Gastroesophageal sphincter (tissue), 4 donors: ENCODE data around the gene PARD3B. TPM values are rescaled to one million over a fixed set of nuclear protein-coding genes. Genes with fewer than 3 reads are reported as not detected.

Source experiments
- ATAC-seq: fragments of 150-250 bp; one replicate; pipeline ENCODE4 v1.9.1; 2016; ENCODE audit warnings: mild to moderate bottlenecking, moderate library complexity
- H3K27ac ChIP-seq, 4 donors: fragments of 200-600 bp; sonication (generic) in 3 of 4; 1 replicate in 3 of 4; 2 replicates in 1 of 4; pipeline ENCODE4 v1.5.1; 2016 to 2019
- H3K27me3 ChIP-seq: fragments of 200-600 bp; sonication (generic); one replicate; pipeline ENCODE4 v1.5.1; 2019
- H3K36me3 ChIP-seq, 2 donors: fragments of 200-600 bp; sonication (generic); one replicate each; pipeline ENCODE4 v1.5.1; 2019; ENCODE audit warnings: control low read depth in 1 of 2
- H3K4me1 ChIP-seq, 3 donors: fragments of 200-600 bp; sonication (generic); 1 replicate in 2 of 3; 2 replicates in 1 of 3; pipeline ENCODE4 v1.5.1; 2016 to 2019; ENCODE audit warnings: control low read depth in 2 of 3
- H3K4me3 ChIP-seq, 2 donors: fragments of 200-600 bp; sonication (generic); one replicate each; pipeline ENCODE4 v1.5.1; 2019; ENCODE audit warnings: mild to moderate bottlenecking in 1 of 2, moderate library complexity in 1 of 2
- H3K9me3 ChIP-seq, 3 donors: fragments of 200-600 bp; sonication (generic); one replicate each; pipeline ENCODE4 v1.5.1; 2017 to 2019; ENCODE audit warnings: control low read depth in 2 of 3
- CTCF ChIP-seq, 4 experiments: fragments of 200-600 bp in 2 of 4; fragments of 450-650 bp in 2 of 4; sonication (generic) in 1 of 4; IDR thresholded peaks; one replicate each; pipeline ENCODE4 v1.5.1; 2017 to 2019; ENCODE audit warnings: antibody characterized with exemption in 4 of 4, mild to moderate bottlenecking in 2 of 4, moderate library complexity in 2 of 4
- EP300 ChIP-seq: sonication (generic); formaldehyde crosslinking; IDR thresholded peaks from one replicate; pipeline ENCODE4 v1.6.1; 2017; ENCODE audit warnings: antibody characterized with exemption, mild to moderate bottlenecking
- POLR2A ChIP-seq, 2 donors: fragments of 450-650 bp; IDR thresholded peaks; one replicate each; pipeline ENCODE4 v1.6.1; 2017; ENCODE audit warnings: antibody characterized with exemption in 2 of 2, mild to moderate bottlenecking in 2 of 2, moderate library complexity in 1 of 2
- POLR2AphosphoS5 ChIP-seq: sonication (generic); formaldehyde crosslinking; IDR thresholded peaks from one replicate; pipeline ENCODE4 v1.6.1; 2017; ENCODE audit warnings: antibody characterized with exemption
- WGBS, 2 donors: methylation state at CpG; one replicate each; pipeline ENCODE4 v1.1.5; 2018; ENCODE audit warnings: low coverage in 1 of 2; 5-methylcytosine and 5-hydroxymethylcytosine counted together
- total RNA-seq, 4 donors: library from RNA; depleted of rRNA; stranded (reverse); fragments of >200 nt; gene quantifications; one replicate each; pipeline ENCODE4 v1.1.0, GENCODE V29; 2016

PARD3B gene
- total RNA-seq, 4 donors from 2014 or later = 29.6 to 42.2 (median 41.0) TPM

DNA sequence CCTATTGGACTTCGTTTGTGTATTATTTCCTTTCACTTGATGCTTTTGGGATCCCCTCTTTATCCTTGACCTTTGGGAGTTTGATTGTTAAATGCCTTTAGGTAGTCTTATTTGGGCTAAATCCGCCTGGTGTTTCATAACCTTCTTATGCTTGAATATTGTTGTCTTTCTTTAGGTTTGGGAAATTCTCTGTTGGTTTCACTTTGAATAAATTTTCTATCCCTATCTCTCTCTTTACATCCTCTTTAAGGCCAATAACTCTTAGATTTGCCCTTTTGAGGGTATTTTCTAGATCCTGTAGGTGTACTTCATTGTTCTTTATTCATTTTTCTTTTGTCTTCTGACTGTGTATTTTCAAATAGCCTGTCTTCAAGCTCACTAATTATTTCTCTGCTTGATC is 354.7 kb downstream of the PARD3B start:
- TF ChIP-seq POLR2AphosphoS5 (no peak), EP300 (no peak), POLR2A (IDR thresholded peaks at IDR 0.05) (no peak), CTCF (IDR thresholded peaks at IDR 0.05) (no peak)
- Histone ChIP-seq H3K27ac (no peak overlapping the region), H3K4me1 (peaks cover 0 to under 1% (median 0%) of the 10 kb centered on the region in 3 donors), H3K4me3 (no peak overlapping the region), H3K9me3 (no peaks in the 10 kb centered on the region), H3K36me3 (no peaks in the 10 kb centered on the region), H3K27me3 (no peaks in the 10 kb centered on the region)
- WGBS, 2 donors = 88 to 94% methylated on average over 1 to 2 of the region's 2 CpGs
- ATAC-seq = no peak

- H3K27ac ChIP-seq = no peak overlapping the region
- H3K4me3 ChIP-seq = no peak overlapping the region
- no peaks in the 10 kb centered on the region for H3K27me3 ChIP-seq
- peaks cover 0 to 5% (median under 1%) of the 10 kb centered on the region in 3 donors for H3K4me1 ChIP-seq
- no peaks in the 10 kb centered on the region for H3K36me3 ChIP-seq
- TF ChIP-seq EP300 = no peak
- TF ChIP-seq CTCF (IDR thresholded peaks at IDR 0.05) = no peak
- no peak for TF ChIP-seq POLR2AphosphoS5
- no peak for TF ChIP-seq POLR2A (IDR thresholded peaks at IDR 0.05)
- ATAC-seq = no peak
- WGBS, 2 donors = 73% methylated on average over 2 of the region's 2 CpGs; no CpG with 5 or more reads in 1 of the 2 donors
- no peaks in the 10 kb centered on the region for H3K9me3 ChIP-seq
Measured at GRCh38 chr2:204900487-204900886, 355.2 kb downstream of the PARD3B start.

DNA sequence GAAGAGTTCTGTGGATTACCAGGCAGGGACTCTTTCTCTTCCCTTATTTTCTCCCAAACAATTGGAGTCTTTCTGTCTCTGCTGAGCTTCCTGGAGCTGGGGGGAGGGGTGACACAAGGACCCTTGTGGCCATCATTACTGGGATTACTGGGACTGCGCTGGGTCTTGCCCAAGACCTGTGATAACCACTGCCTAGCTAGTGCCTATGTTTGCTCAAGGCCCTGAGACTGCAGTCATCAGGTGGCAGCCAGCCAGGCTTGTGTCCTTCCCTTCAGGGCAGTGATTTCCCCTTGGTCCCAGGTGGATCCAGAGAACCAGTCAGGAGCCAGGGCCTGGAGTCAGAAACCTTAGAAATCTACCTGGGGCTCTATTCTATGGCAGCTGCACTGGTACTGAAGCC is 355.6 kb downstream of the PARD3B start:
- Histone ChIP-seq H3K4me3 (no peak overlapping the region), H3K4me1 (peaks cover 0 to 10% (median 2%) of the 10 kb centered on the region in 3 donors), H3K36me3 (no peaks in the 10 kb centered on the region), H3K27me3 (no peaks in the 10 kb centered on the region), H3K9me3 (no peaks in the 10 kb centered on the region), H3K27ac (no peak overlapping the region)
- TF ChIP-seq CTCF (IDR thresholded peaks at IDR 0.05) = no peak
- TF ChIP-seq POLR2AphosphoS5 = no peak
- no peak for TF ChIP-seq POLR2A (IDR thresholded peaks at IDR 0.05)
- TF ChIP-seq EP300 = no peak
- WGBS, 2 donors = 100% methylated on average over 1 of the region's 1 CpG; no CpG with 5 or more reads in 1 of the 2 donors
- no peak for ATAC-seq

- Histone ChIP-seq H3K27me3 (no peaks in the 10 kb centered on the region), H3K4me1 (peaks cover 0 to 13% (median 2%) of the 10 kb centered on the region in 3 donors), H3K9me3 (no peaks in the 10 kb centered on the region), H3K27ac (no peak overlapping the region), H3K36me3 (no peaks in the 10 kb centered on the region), H3K4me3 (no peak overlapping the region)
- no peak for ATAC-seq
- TF ChIP-seq CTCF (IDR thresholded peaks at IDR 0.05) (no peak), POLR2AphosphoS5 (no peak), EP300 (no peak), POLR2A (IDR thresholded peaks at IDR 0.05) (no peak)
- WGBS, 2 donors = no CpG with 5 or more reads among the region's 1 CpG
Measured at GRCh38 chr2:204901591-204901990, 356.3 kb downstream of the PARD3B start.

- TF ChIP-seq POLR2AphosphoS5 (no peak), EP300 (no peak)
- Histone ChIP-seq H3K9me3 (no peaks in the 10 kb centered on the region), H3K4me1 (peaks cover 0 to 13% (median 2%) of the 10 kb centered on the region in 3 donors), H3K27ac (no peak overlapping the region), H3K36me3 (no peaks in the 10 kb centered on the region), H3K27me3 (no peaks in the 10 kb centered on the region), H3K4me3 (no peak overlapping the region)
- no peak for ATAC-seq
- WGBS, 2 donors = 78 to 79% methylated on average over 2 of the region's 2 CpGs
Measured at GRCh38 chr2:204909791-204910190, 364.5 kb downstream of the PARD3B start.
